SK-N-SH (cell line): ENCODE measurements around the gene RCOR1.
A peak's percentile ranks its signal among the peaks of the same experiment; 100 is the strongest.

Experiments
- CTCF ChIP-seq: fragments of 200-600 bp; sonication (generic); IDR thresholded peaks from 2 replicates; pipeline ENCODE4 v1.6.1; 2017; ENCODE audit warnings: antibody characterized with exemption, mild to moderate bottlenecking, moderate library complexity
- EP300 ChIP-seq, 2 experiments: IDR thresholded peaks; 2 replicates each; pipeline versions ENCODE4 v1.4.0 to v1.6.1; 2012; ENCODE audit warnings: borderline replicate concordance in 1 of 2, low read depth in 1 of 2, low read length in 1 of 2
- FOSL2 ChIP-seq: IDR thresholded peaks from 2 replicates; pipeline ENCODE4 v1.4.0; 2012; ENCODE audit warnings: low read depth, mild to moderate bottlenecking, moderate library complexity, borderline replicate concordance
- GABPA ChIP-seq: IDR thresholded peaks from 2 replicates; pipeline ENCODE4 v1.4.0; 2012; ENCODE audit warnings: low read depth, mild to moderate bottlenecking
- MAX ChIP-seq: IDR thresholded peaks from 2 replicates; pipeline ENCODE4 v1.4.0; 2012; ENCODE audit warnings: low read depth
- NFIC ChIP-seq: IDR thresholded peaks from 2 replicates; pipeline ENCODE4 v1.4.0; 2012; ENCODE audit warnings: borderline replicate concordance
- POLR2AphosphoS5 ChIP-seq: IDR thresholded peaks from 2 replicates; pipeline ENCODE4 v1.6.1; 2012; ENCODE audit warnings: low read depth, low read length

GRCh38 chr14:102655137-102655536 lies 62.7 kb downstream of the RCOR1 start:
- TF ChIP-seq EP300 (IDR thresholded peaks at IDR 0.05; ENCODE audit: borderline replicate concordance in 1 of 2, low read depth in 1 of 2, low read length in 1 of 2): no peak
- no peak for TF ChIP-seq CTCF
- TF ChIP-seq GABPA: no peak
- no peak for TF ChIP-seq POLR2AphosphoS5
- no peak for TF ChIP-seq MAX
- TF ChIP-seq NFIC: no peak
- TF ChIP-seq FOSL2: peak; percentile 64; the same call in 1 of the 2 replicates
